Measurements from ENCODE around the gene C1QB. TPM values are rescaled to one million over a fixed set of nuclear protein-coding genes. Genes with fewer than 3 reads are reported as not detected.

Gene C1QB
- total and polyA plus RNA-seq, 4 experiments from 2014 or later: 2.1 to 2.9 TPM; not detected in 2

DNA sequence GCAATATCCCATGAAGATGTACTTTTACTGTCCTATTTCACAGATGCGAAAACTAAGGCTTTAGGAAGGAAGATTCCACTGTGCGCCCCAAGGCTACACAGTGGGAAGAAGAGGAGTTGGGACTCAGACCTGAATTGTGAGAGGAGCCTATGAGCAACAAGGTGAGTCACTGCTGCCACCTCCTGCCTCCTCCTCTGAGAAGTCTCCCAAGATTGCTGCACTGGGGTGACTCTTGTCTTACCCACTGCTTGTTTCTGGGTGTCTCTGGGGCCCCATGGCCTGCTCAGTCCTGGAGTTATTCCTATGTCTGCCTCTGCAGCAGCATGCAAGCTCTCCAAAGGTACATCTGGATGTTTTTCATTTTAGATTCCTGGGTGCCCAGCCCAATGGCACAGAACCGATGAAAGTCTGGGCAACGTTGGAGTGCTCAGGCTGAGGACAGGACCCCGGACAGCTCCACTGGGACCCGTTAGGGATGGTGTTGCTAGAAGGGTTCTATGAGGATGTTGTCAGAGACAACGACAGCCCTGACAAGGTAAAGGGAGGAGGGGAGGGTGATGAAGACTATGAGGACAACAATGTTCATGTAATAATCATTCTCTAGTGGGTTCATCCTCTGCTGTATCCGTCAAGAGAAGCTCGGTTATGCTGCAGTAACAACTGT, 27.6 kb upstream of the C1QB start:
- Mint-ChIP-seq H3K27ac (no peak overlapping the region), H3K4me3 (no peak overlapping the region), H3K9me3 (peaks cover 0 to 1% (median 0%) of the 10 kb centered on the region in 8 donors), H3K36me3 (no peaks in the 10 kb centered on the region), H3K4me1 (no peaks in the 10 kb centered on the region), H3K27me3 (peaks cover 20 to 33% of the 10 kb centered on the region in 2 donors)
- no peaks in the 10 kb centered on the region for H3K4me1 ChIP-seq (ENCODE audit: insufficient read depth, low read length)
- H3K9me3 ChIP-seq (ENCODE audit: control insufficient read depth in 1 of 2, low read length in 2 of 2): no peaks in the 10 kb centered on the region
- DNase-seq: no peak
- POLR2A ChIA-PET (ENCODE audit: partially characterized antibody): no interaction called here
- no peak overlapping the region for H3K4me3 ChIP-seq (ENCODE audit: low read length in 2 of 2)
- CTCF ChIA-PET (ENCODE audit: partially characterized antibody): no interaction called here
- no peak overlapping the region for H3K27ac ChIP-seq (ENCODE audit: low read depth, low read length)
- no peaks in the 10 kb centered on the region for H3K27me3 ChIP-seq (ENCODE audit: insufficient read depth, low read length)
- intact Hi-C loops (cut with micrococcal nuclease): no loop called here
- no peaks in the 10 kb centered on the region for H3K36me3 ChIP-seq (ENCODE audit: insufficient read depth, low read length)

DNA sequence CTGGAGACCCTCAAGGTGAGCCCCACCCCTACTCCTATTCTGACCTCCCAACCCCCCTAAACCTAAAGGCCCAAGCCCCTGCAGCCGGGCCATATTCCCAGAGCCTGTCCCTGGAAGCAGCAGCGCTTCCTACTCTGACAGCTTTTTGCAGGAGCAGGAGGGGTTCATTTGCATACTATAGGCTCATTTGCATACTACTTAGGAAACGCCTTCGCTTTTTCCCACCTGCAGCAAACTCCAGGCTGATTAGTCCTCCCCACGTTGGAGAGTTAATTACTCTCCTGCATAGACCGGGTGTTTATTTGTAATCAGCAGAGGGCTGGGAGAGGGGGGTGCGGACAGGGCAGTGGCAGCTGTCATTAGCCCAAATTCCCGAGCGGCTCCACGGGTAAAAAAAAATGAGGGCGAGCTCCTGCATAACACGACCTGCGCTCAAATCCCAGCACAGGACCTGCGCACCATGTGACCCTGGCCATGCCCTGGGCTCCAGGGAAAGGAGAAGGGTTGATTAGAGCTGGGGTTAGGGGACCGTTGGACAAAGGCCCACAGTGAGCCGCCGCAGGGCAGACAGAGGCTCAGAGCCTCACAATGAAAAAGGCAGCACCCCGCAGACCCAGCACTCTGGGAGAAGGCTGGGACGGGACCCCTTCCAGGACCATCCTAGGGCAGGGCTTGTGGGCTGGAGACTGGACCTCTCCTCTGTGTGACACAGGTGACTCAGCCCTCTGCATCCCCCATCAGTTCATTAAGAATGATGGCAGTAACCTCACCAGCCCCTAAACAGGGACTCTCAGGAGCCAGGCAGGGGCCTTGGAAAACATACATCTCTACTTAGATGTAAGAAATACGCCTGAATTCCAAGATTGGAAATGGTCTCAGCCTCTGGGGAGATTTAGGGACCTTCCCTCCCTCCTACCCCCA, 26.5 kb upstream of the C1QB start:
- Histone ChIP-seq H3K36me3 (ENCODE audit: insufficient read depth, low read length) (no peaks in the 10 kb centered on the region), H3K27ac (ENCODE audit: low read depth, low read length) (no peak overlapping the region), H3K4me1 (ENCODE audit: insufficient read depth, low read length) (no peaks in the 10 kb centered on the region), H3K4me3 (ENCODE audit: low read length in 2 of 2) (no peak overlapping the region), H3K27me3 (ENCODE audit: insufficient read depth, low read length) (no peaks in the 10 kb centered on the region), H3K9me3 (ENCODE audit: control insufficient read depth in 1 of 2, low read length in 2 of 2) (no peaks in the 10 kb centered on the region)
- DNase-seq: no peak
- ChIA-PET CTCF (ENCODE audit: partially characterized antibody) (no interaction called here), POLR2A (ENCODE audit: partially characterized antibody) (no interaction called here)
- Mint-ChIP-seq H3K27ac (no peak overlapping the region), H3K27me3 (peaks cover 17 to 39% of the 10 kb centered on the region in 2 donors), H3K9me3 (peaks cover 0 to 1% (median 0%) of the 10 kb centered on the region in 8 donors), H3K36me3 (no peaks in the 10 kb centered on the region), H3K4me1 (no peaks in the 10 kb centered on the region), H3K4me3 (no peak overlapping the region)
- intact Hi-C loops (cut with micrococcal nuclease): no loop called here

DNA sequence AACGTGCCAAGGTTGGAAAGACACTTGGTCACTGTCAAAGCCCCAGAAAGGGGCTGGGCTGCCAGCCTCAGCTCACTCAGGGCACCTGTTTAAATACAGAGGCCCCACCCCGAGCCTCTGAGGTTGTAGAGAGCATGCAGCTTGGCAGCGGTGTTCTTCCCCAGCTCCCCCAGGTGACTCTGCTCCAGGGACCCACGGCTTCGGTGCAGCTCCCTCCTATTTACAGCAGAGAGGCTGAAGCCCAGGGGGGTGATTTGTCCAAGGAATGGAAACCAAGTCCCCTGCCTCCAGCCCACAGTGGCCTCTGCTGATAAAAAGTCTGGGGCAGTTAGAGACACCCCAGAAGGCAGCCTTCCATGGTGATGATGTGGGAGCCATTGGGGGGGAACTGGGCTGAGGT, 25.7 kb upstream of the C1QB start:
- Mint-ChIP-seq H3K27ac (no peak overlapping the region), H3K27me3 (peaks cover 19 to 44% of the 10 kb centered on the region in 2 donors), H3K36me3 (no peaks in the 10 kb centered on the region), H3K9me3 (peaks cover 0 to 1% (median 0%) of the 10 kb centered on the region in 8 donors), H3K4me1 (no peaks in the 10 kb centered on the region), H3K4me3 (no peak overlapping the region)
- Histone ChIP-seq H3K27ac (ENCODE audit: low read depth, low read length) (no peak overlapping the region), H3K27me3 (ENCODE audit: insufficient read depth, low read length) (no peaks in the 10 kb centered on the region), H3K9me3 (ENCODE audit: control insufficient read depth in 1 of 2, low read length in 2 of 2) (no peaks in the 10 kb centered on the region), H3K4me3 (ENCODE audit: low read length in 2 of 2) (no peak overlapping the region), H3K36me3 (ENCODE audit: insufficient read depth, low read length) (no peaks in the 10 kb centered on the region), H3K4me1 (ENCODE audit: insufficient read depth, low read length) (no peaks in the 10 kb centered on the region)
- POLR2A ChIA-PET (ENCODE audit: partially characterized antibody): no interaction called here
- DNase-seq: no peak
- intact Hi-C loops (cut with micrococcal nuclease): no loop called here
- CTCF ChIA-PET (ENCODE audit: partially characterized antibody): no interaction called here

DNA sequence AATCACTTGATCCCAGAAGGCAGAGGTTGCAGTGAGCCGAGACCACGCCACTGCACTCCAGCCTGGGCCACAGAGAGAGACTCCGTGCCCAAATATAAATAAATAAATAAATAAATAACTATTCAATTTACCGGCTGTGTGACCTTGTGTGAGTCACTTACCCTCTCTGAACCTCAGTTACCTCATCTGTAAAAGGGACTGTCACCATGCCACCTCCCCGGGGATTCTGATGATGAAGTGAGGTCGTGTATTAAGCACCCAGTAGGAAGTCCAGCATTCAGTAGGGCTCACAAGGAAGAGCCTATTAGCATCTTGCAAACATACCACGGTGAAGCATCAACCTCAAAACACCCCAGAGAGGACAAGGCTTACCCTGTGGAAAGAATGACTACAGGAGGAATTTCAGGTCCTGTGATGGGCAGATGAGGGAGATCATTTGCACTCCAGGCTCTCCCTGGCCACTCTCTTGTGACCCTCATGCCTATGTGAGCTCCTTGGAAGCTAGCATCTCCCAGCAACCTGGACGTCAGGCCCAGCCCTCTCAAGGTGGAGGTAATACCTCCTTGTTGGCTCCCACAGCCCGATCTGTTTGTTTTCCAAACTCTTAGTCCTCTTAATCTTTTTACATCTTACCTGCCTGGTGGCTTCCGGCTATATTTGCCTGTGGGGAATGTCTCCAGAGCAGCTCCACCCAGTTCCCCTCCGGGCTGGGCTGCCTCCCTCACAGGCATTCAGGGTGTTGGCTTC, 24.2 kb upstream of the C1QB start:
- H3K27me3 Mint-ChIP-seq: peaks cover 19 to 38% of the 10 kb centered on the region in 2 donors
- no peak for DNase-seq
- Histone ChIP-seq H3K4me3 (ENCODE audit: low read length in 2 of 2) (no peak overlapping the region), H3K4me1 (ENCODE audit: insufficient read depth, low read length) (no peaks in the 10 kb centered on the region), H3K9me3 (ENCODE audit: control insufficient read depth in 1 of 2, low read length in 2 of 2) (no peaks in the 10 kb centered on the region), H3K36me3 (ENCODE audit: insufficient read depth, low read length) (no peaks in the 10 kb centered on the region), H3K27ac (ENCODE audit: low read depth, low read length) (no peak overlapping the region), H3K27me3 (ENCODE audit: insufficient read depth, low read length) (no peaks in the 10 kb centered on the region)
- ChIA-PET CTCF (ENCODE audit: partially characterized antibody) (no interaction called here), POLR2A (ENCODE audit: partially characterized antibody) (no interaction called here)
- no peaks in the 10 kb centered on the region for H3K36me3 Mint-ChIP-seq
- no peak overlapping the region for H3K27ac Mint-ChIP-seq
- no peak overlapping the region for H3K4me3 Mint-ChIP-seq
- peaks cover 0 to 1% (median 0%) of the 10 kb centered on the region in 8 donors for H3K9me3 Mint-ChIP-seq
- H3K4me1 Mint-ChIP-seq: no peaks in the 10 kb centered on the region
- intact Hi-C loops (cut with micrococcal nuclease): no loop called here

DNA sequence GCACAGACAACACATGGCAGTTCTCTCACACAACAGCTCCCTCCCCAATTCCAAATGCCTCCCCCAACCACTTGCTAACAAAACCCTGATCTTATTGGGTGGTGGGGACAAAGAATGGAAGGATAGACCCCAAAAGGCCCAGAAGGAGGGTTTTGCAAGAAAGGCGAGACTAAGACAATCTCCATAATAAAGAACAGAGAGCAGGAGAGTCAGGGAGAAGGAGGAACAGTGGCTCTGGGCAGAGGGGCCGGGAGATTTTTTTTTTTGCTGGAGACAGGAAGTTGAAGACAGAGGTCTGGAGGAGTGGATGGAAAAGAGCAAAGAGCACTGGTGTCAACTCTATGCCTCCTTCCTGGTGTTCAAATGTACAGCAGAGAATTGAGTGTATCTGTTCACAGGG, 23.1 kb upstream of the C1QB start:
- H3K4me1 ChIP-seq (ENCODE audit: insufficient read depth, low read length): no peaks in the 10 kb centered on the region
- no peak overlapping the region for H3K4me3 Mint-ChIP-seq
- H3K9me3 Mint-ChIP-seq: peaks cover 0 to 1% (median 0%) of the 10 kb centered on the region in 8 donors
- no peak overlapping the region for H3K27ac ChIP-seq (ENCODE audit: low read depth, low read length)
- no peaks in the 10 kb centered on the region for H3K4me1 Mint-ChIP-seq
- no peak for DNase-seq
- no peaks in the 10 kb centered on the region for H3K36me3 Mint-ChIP-seq
- no peak overlapping the region for H3K4me3 ChIP-seq (ENCODE audit: low read length in 2 of 2)
- intact Hi-C loops (cut with micrococcal nuclease): no loop called here
- H3K9me3 ChIP-seq (ENCODE audit: control insufficient read depth in 1 of 2, low read length in 2 of 2): no peaks in the 10 kb centered on the region
- no peaks in the 10 kb centered on the region for H3K27me3 ChIP-seq (ENCODE audit: insufficient read depth, low read length)
- no peaks in the 10 kb centered on the region for H3K36me3 ChIP-seq (ENCODE audit: insufficient read depth, low read length)
- ChIA-PET CTCF (ENCODE audit: partially characterized antibody) (no interaction called here), POLR2A (ENCODE audit: partially characterized antibody) (no interaction called here)
- H3K27ac Mint-ChIP-seq: no peak overlapping the region
- H3K27me3 Mint-ChIP-seq: peaks cover 19 to 34% of the 10 kb centered on the region in 2 donors

DNA sequence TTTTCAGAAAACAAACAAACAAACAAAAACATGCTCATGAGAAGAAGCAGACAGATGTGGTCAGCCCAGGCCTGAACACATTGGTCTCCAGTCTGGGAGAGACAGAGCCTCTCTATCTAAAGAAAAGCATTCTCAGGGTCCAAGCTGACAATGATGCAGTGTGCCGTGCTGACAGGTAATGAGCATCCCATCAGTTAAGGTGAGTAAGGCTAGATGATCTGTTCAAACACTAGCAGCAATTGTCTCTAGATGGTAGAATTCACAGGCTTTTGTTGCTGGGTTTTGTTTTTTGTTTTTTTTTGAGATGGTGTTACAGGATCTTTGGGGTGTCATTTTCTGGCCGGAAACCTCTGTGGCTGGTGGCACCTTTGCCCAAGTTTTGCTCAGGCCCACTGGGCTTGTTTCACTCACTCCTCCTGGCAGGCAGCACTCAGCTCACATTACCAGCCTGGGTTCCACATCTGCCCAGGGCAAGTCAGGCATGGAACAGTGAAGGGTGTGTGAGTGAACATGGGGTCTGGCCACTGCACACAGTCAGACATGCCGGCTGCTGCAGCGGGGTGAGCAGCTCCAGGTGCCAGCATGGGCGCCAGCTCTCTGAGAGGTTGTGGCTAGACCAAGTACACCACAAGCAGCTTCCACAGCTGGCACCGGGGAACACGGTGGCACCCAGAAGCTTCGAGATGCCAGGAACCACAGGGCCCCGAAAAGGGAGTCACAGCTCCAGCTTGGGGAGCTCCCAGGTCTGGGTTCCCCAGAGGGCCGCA, 19.2 kb upstream of the C1QB start:
- Histone ChIP-seq H3K36me3 (ENCODE audit: insufficient read depth, low read length) (no peaks in the 10 kb centered on the region), H3K4me1 (ENCODE audit: insufficient read depth, low read length) (no peaks in the 10 kb centered on the region), H3K27me3 (ENCODE audit: insufficient read depth, low read length) (no peaks in the 10 kb centered on the region), H3K9me3 (ENCODE audit: control insufficient read depth in 1 of 2, low read length in 2 of 2) (no peaks in the 10 kb centered on the region), H3K27ac (ENCODE audit: low read depth, low read length) (no peak overlapping the region), H3K4me3 (ENCODE audit: low read length in 2 of 2) (no peak overlapping the region)
- DNase-seq: no peak
- POLR2A ChIA-PET (ENCODE audit: partially characterized antibody): no interaction called here
- intact Hi-C loops (cut with micrococcal nuclease): no loop called here
- no peaks in the 10 kb centered on the region for H3K4me1 Mint-ChIP-seq
- H3K27me3 Mint-ChIP-seq: peaks cover 17 to 34% of the 10 kb centered on the region in 2 donors
- no peak overlapping the region for H3K27ac Mint-ChIP-seq
- CTCF ChIA-PET (ENCODE audit: partially characterized antibody): interaction anchor here (0.9 to 1.1 kb wide), 2 partner anchors 8 to 214 kb away, joined by 3 to 4 read pairs; no protein-coding TSS in a partner anchor
- peaks cover 0 to 1% (median 0%) of the 10 kb centered on the region in 8 donors for H3K9me3 Mint-ChIP-seq
- H3K4me3 Mint-ChIP-seq: no peak overlapping the region
- H3K36me3 Mint-ChIP-seq: no peaks in the 10 kb centered on the region

Measured in CD4-positive, alpha-beta memory T cell (primary cell).